Left ventricle myocardium inferior (tissue), 1 donor: ENCODE data around the gene SLC9A3. TPM values are rescaled to one million over a fixed set of nuclear protein-coding genes. Genes with fewer than 3 reads are reported as not detected.

Source experiments
- DNase-seq: peaks from one replicate; pipeline ENCODE4 v3.0.0-alpha.2; 2020
- H3K27ac ChIP-seq: fragments of 200-600 bp; replicated peaks from 2 replicates; pipeline ENCODE4 v1.8.0; 2021
- H3K27me3 ChIP-seq: fragments of 200-600 bp; 2 replicates; pipeline ENCODE4 v1.8.0; 2021; ENCODE audit warnings: low read depth
- H3K36me3 ChIP-seq: fragments of 200-600 bp; 2 replicates; pipeline ENCODE4 v1.8.0; 2021
- H3K4me1 ChIP-seq: fragments of 200-600 bp; 2 replicates; pipeline ENCODE4 v1.8.0; 2021
- H3K4me3 ChIP-seq: fragments of 200-600 bp; 2 replicates; pipeline ENCODE4 v1.8.0; 2021; ENCODE audit warnings: mild to moderate bottlenecking, moderate library complexity
- H3K9me3 ChIP-seq: fragments of 200-600 bp; replicated peaks from 2 replicates; pipeline ENCODE4 v1.8.0; 2021
- intact Hi-C: fragments of 100-400 bp; cut with micrococcal nuclease; formaldehyde crosslinking; loops from one replicate; pipeline ENCODE4 v1.11.0; 2022
- total RNA-seq: library from RNA; stranded (reverse); fragmentation: NEBNext Ultra II Directional; extraction: Animal tissue kit (Norgen Biotek cat#: 25700); gene quantifications from one replicate; pipeline ENCODE4 v1.2.1, GENCODE V29; 2021
- TF ChIP-seq, protein P1 (sequence below): fragments of 200-600 bp; IDR thresholded peaks from 2 replicates; pipeline ENCODE4 v1.8.0; 2021; ENCODE audit warnings: antibody characterized with exemption, mild to moderate bottlenecking, borderline replicate concordance
- donor health status: DM: no; HTN: yes; CAD: no; lungs with severe emphysema.

SLC9A3 gene
- total RNA-seq, 1 donor from 2014 or later: 0.91 TPM

DNA sequence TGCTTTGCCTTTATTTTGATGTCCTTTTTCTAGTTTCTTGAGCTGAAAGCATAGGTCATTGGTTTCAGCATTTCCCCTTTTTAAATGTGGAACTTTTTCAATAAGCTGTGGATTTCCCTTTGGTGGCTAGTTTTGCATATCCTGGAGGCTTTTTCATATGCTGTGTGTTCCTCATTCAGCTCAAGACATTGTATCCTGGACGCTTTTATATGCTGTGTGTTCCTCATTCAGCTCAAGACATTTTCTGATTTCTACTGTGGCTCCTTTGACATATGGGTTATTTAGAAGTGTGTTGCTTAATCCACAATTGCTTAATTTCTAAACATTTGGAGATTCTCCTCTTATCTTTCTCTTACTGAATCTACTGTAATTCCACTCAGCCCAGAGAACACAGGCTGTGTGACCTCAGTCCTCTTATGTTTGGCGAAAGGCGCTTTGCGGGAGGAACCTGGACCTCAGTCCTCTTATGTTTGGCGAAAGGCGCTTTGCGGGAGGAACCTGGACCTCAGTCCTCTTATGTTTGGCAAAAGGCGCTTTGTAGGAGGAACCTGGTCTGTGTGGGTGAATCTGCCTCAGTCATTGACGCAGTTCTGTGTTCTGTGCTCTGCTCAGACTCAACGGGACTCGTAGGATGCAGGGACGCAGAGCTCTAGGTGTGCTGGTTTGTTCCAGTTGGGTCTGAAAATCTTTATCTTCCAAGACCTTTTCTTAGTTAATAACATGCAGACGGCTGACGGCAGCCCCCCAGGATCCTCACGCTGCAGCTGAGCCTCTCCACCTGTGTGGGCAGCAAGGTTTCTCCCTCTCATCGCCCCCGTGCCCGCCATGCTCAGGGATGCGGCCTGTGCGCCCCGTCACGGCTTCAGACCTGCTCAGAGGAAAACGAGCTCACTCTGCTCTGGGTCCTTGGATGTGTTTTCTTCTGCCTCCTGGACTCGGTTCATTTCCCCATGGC is 6.0 kb upstream of the SLC9A3 start:
- DNase-seq: no peak
- intact Hi-C loops: no loop called here
- no peaks in the 10 kb centered on the region for H3K4me1 ChIP-seq

DNA sequence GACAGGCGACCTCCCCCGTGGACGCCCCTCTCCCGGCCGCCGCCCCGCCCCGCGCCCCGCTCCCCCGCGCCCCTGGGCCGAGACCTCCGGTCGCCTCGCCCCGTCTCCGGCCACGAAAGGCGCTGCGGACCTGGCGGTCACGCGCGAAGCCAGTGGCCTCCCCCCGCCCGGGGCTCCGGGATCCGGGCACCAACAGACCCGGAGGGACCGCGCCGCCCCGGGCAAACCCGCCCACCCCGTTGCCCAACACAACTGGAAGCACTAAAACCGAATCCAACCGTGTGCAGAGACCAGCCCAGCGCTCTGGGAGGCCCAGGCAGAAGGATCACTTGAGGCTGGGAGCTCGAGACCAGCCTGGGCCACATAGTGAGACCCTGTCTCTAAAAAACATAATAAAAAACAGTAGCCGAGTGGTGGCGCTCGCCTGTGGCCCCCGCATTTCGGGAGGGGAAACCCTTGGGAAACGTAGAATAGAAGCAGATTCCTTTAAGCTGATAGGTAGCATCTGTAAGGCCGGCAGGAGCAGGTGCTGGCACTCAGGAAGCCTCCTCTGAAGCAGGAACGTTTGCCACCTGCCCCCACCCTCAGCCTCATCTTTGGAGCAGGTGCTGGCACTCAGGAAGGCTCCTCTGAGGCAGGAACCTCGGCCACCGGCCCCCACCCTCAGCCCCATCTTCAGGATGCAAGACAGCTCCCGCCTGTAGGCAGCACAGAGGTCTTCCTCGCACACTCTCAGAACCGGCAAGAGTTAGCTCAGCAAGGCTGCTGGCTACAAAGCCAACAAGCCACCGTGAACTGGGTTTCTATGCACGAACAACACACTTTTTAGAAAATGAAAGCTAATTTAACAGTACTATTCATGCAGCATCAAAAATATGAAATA is 4.6 kb upstream of the SLC9A3 start:
- peaks cover 100% of the 10 kb centered on the region for H3K27me3 ChIP-seq
- TF ChIP-seq, protein P1, sequence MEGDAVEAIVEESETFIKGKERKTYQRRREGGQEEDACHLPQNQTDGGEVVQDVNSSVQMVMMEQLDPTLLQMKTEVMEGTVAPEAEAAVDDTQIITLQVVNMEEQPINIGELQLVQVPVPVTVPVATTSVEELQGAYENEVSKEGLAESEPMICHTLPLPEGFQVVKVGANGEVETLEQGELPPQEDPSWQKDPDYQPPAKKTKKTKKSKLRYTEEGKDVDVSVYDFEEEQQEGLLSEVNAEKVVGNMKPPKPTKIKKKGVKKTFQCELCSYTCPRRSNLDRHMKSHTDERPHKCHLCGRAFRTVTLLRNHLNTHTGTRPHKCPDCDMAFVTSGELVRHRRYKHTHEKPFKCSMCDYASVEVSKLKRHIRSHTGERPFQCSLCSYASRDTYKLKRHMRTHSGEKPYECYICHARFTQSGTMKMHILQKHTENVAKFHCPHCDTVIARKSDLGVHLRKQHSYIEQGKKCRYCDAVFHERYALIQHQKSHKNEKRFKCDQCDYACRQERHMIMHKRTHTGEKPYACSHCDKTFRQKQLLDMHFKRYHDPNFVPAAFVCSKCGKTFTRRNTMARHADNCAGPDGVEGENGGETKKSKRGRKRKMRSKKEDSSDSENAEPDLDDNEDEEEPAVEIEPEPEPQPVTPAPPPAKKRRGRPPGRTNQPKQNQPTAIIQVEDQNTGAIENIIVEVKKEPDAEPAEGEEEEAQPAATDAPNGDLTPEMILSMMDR: no peak
- no peak overlapping the region for H3K4me3 ChIP-seq
- no peak overlapping the region for H3K27ac ChIP-seq
- H3K36me3 ChIP-seq: no peaks in the 10 kb centered on the region
- intact Hi-C loops: no loop called here
- no peaks in the 10 kb centered on the region for H3K9me3 ChIP-seq
- H3K4me1 ChIP-seq: peaks cover 10% of the 10 kb centered on the region
- DNase-seq: no peak

More for the DNA sequence above, 6.0 kb upstream of the SLC9A3 start:
- H3K4me3 ChIP-seq: no peak overlapping the region
- no peak overlapping the region for H3K27ac ChIP-seq
- H3K9me3 ChIP-seq: no peaks in the 10 kb centered on the region
- H3K36me3 ChIP-seq: no peaks in the 10 kb centered on the region
- peaks cover 100% of the 10 kb centered on the region for H3K27me3 ChIP-seq
- TF ChIP-seq, protein P1: no peak

DNA sequence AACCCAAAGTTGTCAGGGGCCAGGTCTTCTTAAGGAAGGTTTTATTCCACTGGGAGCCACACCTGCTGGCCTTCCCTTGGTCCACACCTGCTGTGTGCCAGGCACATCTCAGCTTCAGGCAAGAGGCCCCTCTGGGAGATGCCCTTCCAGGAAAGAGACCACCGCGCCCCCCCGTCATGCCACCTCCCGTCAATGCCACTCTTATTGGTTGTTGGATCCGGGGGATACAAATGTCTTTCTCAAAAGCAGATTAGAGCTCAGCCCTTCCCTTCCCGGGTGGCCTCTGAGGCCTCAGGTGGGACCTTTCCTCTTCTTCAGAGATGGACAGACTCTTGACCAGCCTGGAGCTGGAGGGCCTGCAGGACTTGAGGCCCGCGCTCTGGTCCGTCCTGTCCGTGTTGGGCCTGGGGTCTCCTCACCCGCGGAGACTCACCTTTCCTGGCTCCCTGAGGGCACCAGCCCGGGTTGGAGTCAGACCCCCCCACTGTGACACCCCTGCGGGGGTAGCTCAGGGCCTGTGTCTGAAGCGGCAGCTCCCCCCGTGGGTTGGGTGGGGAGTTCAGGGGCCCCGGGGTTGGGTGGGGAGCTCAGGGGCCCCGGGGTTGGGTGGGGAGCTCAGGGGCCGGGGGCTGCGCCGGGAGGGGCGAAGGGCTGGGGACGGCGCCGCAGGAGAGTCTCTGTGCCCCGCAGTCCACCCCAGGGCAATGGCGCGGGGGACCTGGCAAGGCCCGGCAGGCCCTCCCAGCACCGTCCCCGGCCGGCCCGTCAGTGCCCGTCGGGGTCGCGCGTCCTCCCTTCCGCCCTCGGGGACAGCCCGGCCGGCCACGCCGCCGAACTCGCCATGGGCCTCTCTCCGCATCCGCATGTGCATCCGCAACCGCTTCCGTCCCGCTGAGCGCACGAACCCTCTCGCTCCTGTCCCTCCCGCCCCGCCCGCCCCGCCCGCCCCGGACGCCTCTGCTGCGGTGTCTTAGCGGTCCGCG is 3.7 kb upstream of the SLC9A3 start:
- H3K4me3 ChIP-seq: no peak overlapping the region
- intact Hi-C loops: no loop called here
- DNase-seq: no peak
- no peaks in the 10 kb centered on the region for H3K9me3 ChIP-seq
- H3K36me3 ChIP-seq: no peaks in the 10 kb centered on the region
- TF ChIP-seq, protein P1: no peak
- peaks cover 15% of the 10 kb centered on the region for H3K4me1 ChIP-seq
- peaks cover 100% of the 10 kb centered on the region for H3K27me3 ChIP-seq
- no peak overlapping the region for H3K27ac ChIP-seq

DNA sequence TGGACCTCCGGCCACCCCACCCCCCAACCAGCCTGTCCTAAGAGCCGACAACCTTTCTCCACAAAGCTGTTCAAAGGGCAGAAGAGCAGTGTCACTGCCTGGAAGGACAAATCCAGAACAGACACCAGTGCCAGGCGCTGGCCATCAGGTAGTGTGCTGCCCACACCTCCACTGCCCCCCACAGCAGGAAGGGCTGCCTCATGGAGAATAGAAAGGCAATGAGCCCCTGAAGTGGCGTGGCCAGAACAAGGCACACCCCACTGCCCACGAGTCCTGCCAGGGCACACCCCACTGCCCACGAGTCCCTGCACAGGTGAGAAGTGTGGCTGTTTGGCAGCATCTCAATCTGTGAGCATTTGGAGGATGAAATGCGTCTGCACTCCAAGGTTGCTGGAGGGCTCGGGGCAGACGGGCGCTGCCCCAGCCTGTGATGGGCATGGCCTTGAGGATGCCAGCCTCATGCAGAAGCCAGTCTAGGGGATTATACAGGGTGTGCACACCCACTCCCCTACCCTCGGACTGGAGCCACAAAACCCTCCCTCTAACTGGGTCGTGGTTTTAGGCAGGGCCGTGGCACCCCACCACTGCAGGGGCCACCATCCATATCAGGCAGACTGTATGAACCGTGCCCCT is 2.3 kb upstream of the SLC9A3 start:
- no peak overlapping the region for H3K27ac ChIP-seq
- TF ChIP-seq, protein P1: no peak
- no peak overlapping the region for H3K4me3 ChIP-seq
- H3K36me3 ChIP-seq: no peaks in the 10 kb centered on the region
- peaks cover 15% of the 10 kb centered on the region for H3K4me1 ChIP-seq
- intact Hi-C loops: no loop called here
- DNase-seq: no peak
- no peaks in the 10 kb centered on the region for H3K9me3 ChIP-seq
- peaks cover 100% of the 10 kb centered on the region for H3K27me3 ChIP-seq
